ENCODE measurements around the gene PCBP3.
"Not testable (repeated sequence)": the region's sequence is repeated elsewhere in the genome, so short reads cannot be mapped to it uniquely, and the experiment has no call there.

- not testable (repeated sequence) for TF ChIP-seq CTCF (IDR thresholded peaks at IDR 0.05); ZFX (IDR thresholded peaks at IDR 0.05; ENCODE audit: borderline replicate concordance)
Measured at GRCh38 chr21:45961408-45961807, 317.9 kb downstream of the PCBP3 start.

Data from 22Rv1 (cell line).